Osteoblast (primary cell): ENCODE measurements around the gene CACNA1C. TPM values are rescaled to one million over a fixed set of nuclear protein-coding genes. Genes with fewer than 3 reads are reported as not detected.
A peak's percentile ranks its signal among the peaks of the same experiment; 100 is the strongest.

Experiments used
- DNase-seq: peaks from one replicate; pipeline ENCODE4 v3.0.0; 2011; ENCODE audit warnings: low spot score, mixed read lengths; ENCODE audit not compliant: insufficient read length; ENCODE audit errors: missing footprints
- H2AFZ ChIP-seq: 2 replicates; pipeline ENCODE4 v1.6.0; 2011; ENCODE audit warnings: mild to moderate bottlenecking, low read length
- H3K27ac ChIP-seq: 2 replicates; pipeline ENCODE4 v1.5.1; 2011; ENCODE audit warnings: mild to moderate bottlenecking, low read depth, low read length, moderate library complexity
- H3K27me3 ChIP-seq: 2 replicates; pipeline ENCODE4 v1.6.0; 2012; ENCODE audit warnings: mild to moderate bottlenecking, control low read depth, inconsistent platforms, low read length, moderate library complexity; ENCODE audit not compliant: insufficient read depth
- H3K36me3 ChIP-seq: 2 replicates; pipeline ENCODE4 v1.5.1; 2011; ENCODE audit warnings: mild to moderate bottlenecking, low read length, control low read depth, moderate library complexity; ENCODE audit not compliant: insufficient read depth
- H3K4me1 ChIP-seq: 2 replicates; pipeline ENCODE4 v1.5.1; 2011; ENCODE audit warnings: mild to moderate bottlenecking, low read length, control low read depth, moderate library complexity; ENCODE audit not compliant: insufficient read depth
- H3K4me2 ChIP-seq: 2 replicates; pipeline ENCODE4 v1.6.0; 2011; ENCODE audit warnings: mild to moderate bottlenecking, low read length; ENCODE audit not compliant: insufficient read depth
- H3K4me3 ChIP-seq: fragments of 200-600 bp; sonication (generic); 3 replicates; pipeline ENCODE4 v1.5.1; 2012; ENCODE audit warnings: mild to moderate bottlenecking, low read length, inconsistent platforms; ENCODE audit not compliant: insufficient read depth
- H3K79me2 ChIP-seq: 2 replicates; pipeline ENCODE4 v1.6.0; 2012; ENCODE audit warnings: mild to moderate bottlenecking, low read length, control low read depth, inconsistent platforms; ENCODE audit not compliant: insufficient read depth
- H3K9me3 ChIP-seq: 2 replicates; pipeline ENCODE4 v1.5.1; 2011; ENCODE audit warnings: low read depth, low read length, control low read depth
- H4K20me1 ChIP-seq: 2 replicates; pipeline ENCODE4 v1.6.0; 2012; ENCODE audit warnings: mild to moderate bottlenecking, low read length, control low read depth; ENCODE audit not compliant: insufficient read depth
- total RNA-seq: library from RNA; depleted of rRNA; stranded (reverse); fragments of >200 nt; gene quantifications from 2 replicates; pipeline ENCODE4 v1.2.3, GENCODE V29; 2012
- TF ChIP-seq, protein P1 (sequence below): IDR thresholded peaks from 2 replicates; pipeline ENCODE4 v1.5.1; 2011; ENCODE audit warnings: mild to moderate bottlenecking, low read depth, low read length, moderate library complexity; ENCODE audit errors: extremely low read depth

Gene CACNA1C
- total RNA-seq, 1 donor, result 19.2 TPM

DNA sequence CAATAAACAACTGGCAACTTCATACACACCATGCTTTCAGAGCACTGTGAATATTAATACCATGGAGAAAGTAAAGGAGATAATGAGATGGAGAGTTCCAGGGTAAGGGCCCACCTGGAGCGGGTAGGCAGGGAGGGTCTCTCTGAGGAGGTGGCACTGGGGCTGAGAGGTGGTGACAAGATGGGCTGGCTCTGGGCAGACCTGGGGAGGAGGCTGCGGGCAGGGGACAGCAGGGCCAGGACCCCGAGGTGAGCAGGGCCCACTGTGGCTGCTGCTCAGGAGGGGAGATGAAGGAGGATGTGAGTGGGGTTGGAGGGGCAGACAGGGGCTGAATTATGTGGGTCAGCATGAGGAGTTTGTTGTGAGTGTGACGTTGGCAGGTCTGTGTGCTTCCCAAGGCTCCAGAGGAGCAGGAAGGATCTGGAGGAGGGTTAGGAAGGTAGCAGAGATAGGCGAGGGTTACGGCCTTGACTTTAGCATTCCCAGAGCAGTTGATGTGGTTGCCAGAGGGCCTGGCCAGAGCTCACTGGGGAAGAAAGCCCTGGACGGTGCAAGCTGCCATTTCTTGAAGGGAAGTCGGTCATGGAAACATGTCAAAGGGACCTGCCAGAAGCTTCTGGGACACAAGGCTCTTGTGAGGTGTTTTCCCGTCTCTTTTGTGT lies 88.2 kb downstream of the CACNA1C start:
- H3K9me3 ChIP-seq, result no peaks in the 10 kb centered on the region
- DNase-seq, result peak; percentile 61
- H3K27me3 ChIP-seq, result no peaks in the 10 kb centered on the region
- no peak overlapping the region for H3K27ac ChIP-seq
- H3K79me2 ChIP-seq, result peaks cover 34% of the 10 kb centered on the region
- no peak overlapping the region for H3K4me3 ChIP-seq
- TF ChIP-seq, protein P1, sequence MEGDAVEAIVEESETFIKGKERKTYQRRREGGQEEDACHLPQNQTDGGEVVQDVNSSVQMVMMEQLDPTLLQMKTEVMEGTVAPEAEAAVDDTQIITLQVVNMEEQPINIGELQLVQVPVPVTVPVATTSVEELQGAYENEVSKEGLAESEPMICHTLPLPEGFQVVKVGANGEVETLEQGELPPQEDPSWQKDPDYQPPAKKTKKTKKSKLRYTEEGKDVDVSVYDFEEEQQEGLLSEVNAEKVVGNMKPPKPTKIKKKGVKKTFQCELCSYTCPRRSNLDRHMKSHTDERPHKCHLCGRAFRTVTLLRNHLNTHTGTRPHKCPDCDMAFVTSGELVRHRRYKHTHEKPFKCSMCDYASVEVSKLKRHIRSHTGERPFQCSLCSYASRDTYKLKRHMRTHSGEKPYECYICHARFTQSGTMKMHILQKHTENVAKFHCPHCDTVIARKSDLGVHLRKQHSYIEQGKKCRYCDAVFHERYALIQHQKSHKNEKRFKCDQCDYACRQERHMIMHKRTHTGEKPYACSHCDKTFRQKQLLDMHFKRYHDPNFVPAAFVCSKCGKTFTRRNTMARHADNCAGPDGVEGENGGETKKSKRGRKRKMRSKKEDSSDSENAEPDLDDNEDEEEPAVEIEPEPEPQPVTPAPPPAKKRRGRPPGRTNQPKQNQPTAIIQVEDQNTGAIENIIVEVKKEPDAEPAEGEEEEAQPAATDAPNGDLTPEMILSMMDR, result no peak
- H3K4me2 ChIP-seq, result no peak overlapping the region
- no peaks in the 10 kb centered on the region for H3K36me3 ChIP-seq
- peaks cover 4% of the 10 kb centered on the region for H3K4me1 ChIP-seq
- H2AFZ ChIP-seq, result no peak overlapping the region
- peaks cover 14% of the 10 kb centered on the region for H4K20me1 ChIP-seq

DNA sequence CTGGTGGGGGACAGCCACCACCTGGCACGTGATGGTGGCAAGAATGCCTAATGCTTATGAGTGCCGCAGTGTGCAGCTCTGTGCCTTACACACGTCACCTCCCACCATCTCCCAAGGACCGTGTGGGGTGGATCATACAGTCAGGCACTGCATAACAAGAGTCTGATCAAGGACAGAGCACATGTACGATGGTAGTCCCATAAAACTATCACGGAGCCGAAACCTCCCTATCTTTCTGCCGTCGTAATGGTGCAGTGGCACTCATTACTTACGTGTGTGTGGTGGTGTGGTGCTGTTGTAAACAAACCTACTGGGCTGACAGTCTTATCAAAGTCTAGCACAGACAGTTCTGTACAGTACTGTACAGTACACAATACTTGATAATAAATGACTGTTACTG lies 89.3 kb downstream of the CACNA1C start:
- Histone ChIP-seq H3K27me3 (no peaks in the 10 kb centered on the region), H3K4me2 (no peak overlapping the region), H3K36me3 (no peaks in the 10 kb centered on the region), H3K4me1 (peaks cover 4% of the 10 kb centered on the region), H4K20me1 (peaks cover 10% of the 10 kb centered on the region), H3K27ac (no peak overlapping the region), H3K79me2 (peaks cover 25% of the 10 kb centered on the region), H3K9me3 (no peaks in the 10 kb centered on the region), H3K4me3 (no peak overlapping the region), H2AFZ (no peak overlapping the region)
- DNase-seq, result no peak
- TF ChIP-seq, protein P1, result no peak

DNA sequence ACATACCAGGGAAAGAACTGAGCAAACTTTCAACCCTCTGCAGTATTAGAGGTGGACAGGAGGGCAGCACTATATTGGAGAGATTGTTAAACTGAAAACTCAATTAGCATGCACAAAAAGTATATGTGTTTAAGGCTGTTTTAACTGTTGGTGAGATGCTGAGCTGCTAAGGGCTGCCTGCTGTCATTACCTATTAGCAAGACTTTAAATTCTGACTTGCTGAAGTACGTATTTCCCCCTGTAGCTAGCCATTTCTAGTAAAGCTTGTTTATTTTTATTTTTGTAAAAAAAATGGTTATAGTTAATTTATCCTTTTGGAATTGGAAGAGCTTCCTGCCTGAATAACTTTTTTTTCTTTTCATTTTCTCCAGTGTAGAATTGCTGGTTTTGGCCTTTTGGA lies 92.2 kb downstream of the CACNA1C start:
- Histone ChIP-seq H3K4me2 (no peak overlapping the region), H4K20me1 (peaks cover 5% of the 10 kb centered on the region), H3K9me3 (no peaks in the 10 kb centered on the region), H3K79me2 (peaks cover 19% of the 10 kb centered on the region), H3K4me3 (no peak overlapping the region), H3K27ac (no peak overlapping the region), H2AFZ (no peak overlapping the region), H3K4me1 (peaks cover 9% of the 10 kb centered on the region), H3K36me3 (no peaks in the 10 kb centered on the region), H3K27me3 (no peaks in the 10 kb centered on the region)
- TF ChIP-seq, protein P1, result no peak
- DNase-seq, result no peak

DNA sequence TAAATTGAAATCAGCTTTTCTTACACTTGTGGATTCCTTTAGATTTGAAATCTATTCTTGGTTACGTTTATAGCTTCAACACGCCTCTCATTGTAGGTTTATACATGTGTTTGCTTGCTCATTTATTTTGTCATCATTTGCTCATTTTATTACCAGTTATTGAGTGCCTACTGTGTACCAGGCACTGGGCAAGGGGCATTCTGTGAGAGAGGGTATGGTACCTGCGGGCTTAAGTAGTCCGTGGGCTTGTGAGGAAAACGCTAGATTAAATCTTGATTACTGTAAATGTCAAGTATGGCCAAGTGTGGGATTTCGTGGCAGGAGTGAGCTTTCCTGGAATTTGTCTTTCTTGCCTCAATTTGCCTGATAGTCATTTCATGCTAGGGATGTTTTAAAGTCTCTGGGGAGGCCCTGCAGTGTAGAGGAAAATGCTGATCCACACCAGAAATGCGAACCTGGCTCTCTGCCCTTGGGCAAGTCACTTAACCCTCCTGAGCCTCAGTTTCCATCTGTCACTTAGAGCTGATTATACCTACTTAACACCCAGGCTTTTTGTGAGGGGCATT lies 92.7 kb downstream of the CACNA1C start:
- Histone ChIP-seq H4K20me1 (no peaks in the 10 kb centered on the region), H2AFZ (no peak overlapping the region), H3K36me3 (no peaks in the 10 kb centered on the region), H3K79me2 (peaks cover 14% of the 10 kb centered on the region), H3K4me1 (peaks cover 9% of the 10 kb centered on the region), H3K9me3 (no peaks in the 10 kb centered on the region), H3K27ac (no peak overlapping the region), H3K4me2 (no peak overlapping the region), H3K27me3 (no peaks in the 10 kb centered on the region), H3K4me3 (no peak overlapping the region)
- no peak for DNase-seq
- TF ChIP-seq, protein P1, result no peak
